Caco-2 (cell line): ENCODE data around the gene MAP3K8. TPM values are rescaled to one million over a fixed set of nuclear protein-coding genes. Genes with fewer than 3 reads are reported as not detected.
"Not testable (repeated sequence)": the region's sequence is repeated elsewhere in the genome, so short reads cannot be mapped to it uniquely, and the experiment has no call there.

Source experiments
- BruUV-seq: library from RNA; stranded (reverse); fragments of 400-500 nt; replicated peaks from 2 replicates; lab custom pipeline; 2021; lab: Mats Ljungman, UMichigan
- CTCF ChIA-PET: fragments of 300-600 bp; sonication (Branson Sonifier 250); formaldehyde crosslinking; loops from one replicate; lab custom pipeline; 2022; ENCODE audit warnings: antibody characterized with exemption; lab: Charles Lee
- POLR2A ChIA-PET: fragments of 300-600 bp; sonication (Branson Sonifier 250); formaldehyde crosslinking; loops from one replicate; lab custom pipeline; 2022; ENCODE audit warnings: antibody characterized with exemption; lab: Charles Lee
- DNase-seq, 2 experiments: peaks; one replicate each; pipeline versions ENCODE4 v3.0.0 to v3.0.0-alpha.2; 2020 to 2022
- H3K27me3 ChIP-seq: replicated peaks from 2 replicates; pipeline ENCODE4 v1.6.0; 2011; ENCODE audit warnings: low read length; ENCODE audit not compliant: control insufficient read depth, insufficient read depth
- H3K36me3 ChIP-seq: 2 replicates; pipeline ENCODE4 v1.5.1; 2011; ENCODE audit warnings: low read length; ENCODE audit not compliant: control insufficient read depth, insufficient read depth
- H3K4me1 ChIP-seq: fragments of 250-450 bp; sonication (Bioruptor Pico); 2 replicates; pipeline ENCODE4 v1.5.1; 2020; ENCODE audit warnings: mild to moderate bottlenecking
- H3K4me3 ChIP-seq: 2 replicates; pipeline ENCODE4 v1.5.1; 2011; ENCODE audit warnings: low read depth, mild to moderate bottlenecking, control low read depth, low read length
- H3K9me3 ChIP-seq: fragments of 250-450 bp; sonication (Bioruptor Pico); 2 replicates; pipeline ENCODE4 v1.5.1; 2020; ENCODE audit warnings: mild to moderate bottlenecking, moderate library complexity
- H3K27ac Mint-ChIP-seq: one replicate; pipeline ENCODE4 v1.8.0; 2022; ENCODE audit warnings: mixed read lengths; ENCODE audit not compliant: unreplicated experiment
- H3K27me3 Mint-ChIP-seq: one replicate; pipeline ENCODE4 v1.8.0; 2022; ENCODE audit warnings: mixed read lengths; ENCODE audit not compliant: insufficient read depth, unreplicated experiment
- H3K36me3 Mint-ChIP-seq: one replicate; pipeline ENCODE4 v1.8.0; 2022; ENCODE audit warnings: mild to moderate bottlenecking, mixed read lengths; ENCODE audit not compliant: insufficient read depth, unreplicated experiment
- H3K4me1 Mint-ChIP-seq: one replicate; pipeline ENCODE4 v1.8.0; 2022; ENCODE audit warnings: low read depth, mixed read lengths; ENCODE audit not compliant: unreplicated experiment
- H3K4me3 Mint-ChIP-seq: one replicate; pipeline ENCODE4 v1.8.0; 2022; ENCODE audit warnings: mild to moderate bottlenecking, moderate library complexity, mixed read lengths; ENCODE audit not compliant: unreplicated experiment
- H3K9me3 Mint-ChIP-seq: one replicate; pipeline ENCODE4 v1.8.0; 2022; ENCODE audit warnings: mixed read lengths; ENCODE audit not compliant: unreplicated experiment
- intact Hi-C: fragments of 100-400 bp; cut with micrococcal nuclease; formaldehyde crosslinking; loops from one replicate; pipeline ENCODE4 v1.10.0; 2022; ENCODE audit not compliant: unreplicated experiment
- total RNA-seq: library from RNA; stranded (reverse); gene quantifications from 2 replicates; pipeline ENCODE4 v1.2.3, GENCODE V29; 2022
- TF ChIP-seq, protein P1 (sequence below), 2 experiments: fragments of 200-600 bp in 1 of 2; IDR thresholded peaks; 1 replicate in 1 of 2; 2 replicates in 1 of 2; pipeline versions ENCODE4 v1.5.1 to v1.8.0; 2011 to 2022; ENCODE audit warnings: antibody characterized with exemption in 1 of 2, control low read depth in 1 of 2, inconsistent platforms in 1 of 2, low read depth in 1 of 2, low read length in 1 of 2, mild to moderate bottlenecking in 1 of 2, moderate library complexity in 1 of 2; ENCODE audit not compliant: insufficient read depth in 1 of 2, severe bottlenecking in 1 of 2, unreplicated experiment in 1 of 2

Gene MAP3K8
- total RNA-seq, 1 experiment from 2014 or later: 17.9 TPM

DNA sequence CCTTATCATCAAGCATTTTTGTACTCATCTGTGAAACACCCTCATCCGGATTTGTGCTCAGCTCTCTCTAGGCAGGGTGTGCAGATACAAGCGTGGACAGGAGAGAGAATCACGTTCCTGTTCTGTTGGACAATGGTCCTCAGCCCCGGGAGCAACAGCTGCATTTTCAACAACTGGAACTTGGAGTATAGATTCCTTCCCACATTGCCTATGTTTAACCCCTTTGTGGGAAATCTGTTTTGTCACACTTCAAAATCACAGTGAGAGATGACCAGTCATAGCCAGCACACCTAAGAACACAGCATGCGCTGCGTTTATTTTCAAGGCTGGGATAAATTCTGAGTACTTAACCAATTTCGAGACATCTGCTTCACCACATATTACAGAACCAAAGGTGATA is 32.5 kb downstream of the MAP3K8 start:
- peaks cover 8% of the 10 kb centered on the region for H3K4me1 Mint-ChIP-seq
- Histone ChIP-seq H3K4me3 (no peak overlapping the region), H3K36me3 (no peaks in the 10 kb centered on the region), H3K4me1 (no peaks in the 10 kb centered on the region), H3K27me3 (no peaks in the 10 kb centered on the region), H3K9me3 (no peaks in the 10 kb centered on the region)
- no peak overlapping the region for H3K27ac Mint-ChIP-seq
- no peak overlapping the region for H3K4me3 Mint-ChIP-seq
- no peaks in the 10 kb centered on the region for H3K36me3 Mint-ChIP-seq
- no peaks in the 10 kb centered on the region for H3K27me3 Mint-ChIP-seq
- intact Hi-C loops: no loop called here
- POLR2A ChIA-PET: no interaction called here
- H3K9me3 Mint-ChIP-seq: no peaks in the 10 kb centered on the region
- no TSS peak for BruUV-seq
- TF ChIP-seq, protein P1, sequence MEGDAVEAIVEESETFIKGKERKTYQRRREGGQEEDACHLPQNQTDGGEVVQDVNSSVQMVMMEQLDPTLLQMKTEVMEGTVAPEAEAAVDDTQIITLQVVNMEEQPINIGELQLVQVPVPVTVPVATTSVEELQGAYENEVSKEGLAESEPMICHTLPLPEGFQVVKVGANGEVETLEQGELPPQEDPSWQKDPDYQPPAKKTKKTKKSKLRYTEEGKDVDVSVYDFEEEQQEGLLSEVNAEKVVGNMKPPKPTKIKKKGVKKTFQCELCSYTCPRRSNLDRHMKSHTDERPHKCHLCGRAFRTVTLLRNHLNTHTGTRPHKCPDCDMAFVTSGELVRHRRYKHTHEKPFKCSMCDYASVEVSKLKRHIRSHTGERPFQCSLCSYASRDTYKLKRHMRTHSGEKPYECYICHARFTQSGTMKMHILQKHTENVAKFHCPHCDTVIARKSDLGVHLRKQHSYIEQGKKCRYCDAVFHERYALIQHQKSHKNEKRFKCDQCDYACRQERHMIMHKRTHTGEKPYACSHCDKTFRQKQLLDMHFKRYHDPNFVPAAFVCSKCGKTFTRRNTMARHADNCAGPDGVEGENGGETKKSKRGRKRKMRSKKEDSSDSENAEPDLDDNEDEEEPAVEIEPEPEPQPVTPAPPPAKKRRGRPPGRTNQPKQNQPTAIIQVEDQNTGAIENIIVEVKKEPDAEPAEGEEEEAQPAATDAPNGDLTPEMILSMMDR (IDR thresholded peaks at IDR 0.05; ENCODE audit: insufficient read depth in 1 of 2, low read depth in 1 of 2, low read length in 1 of 2, severe bottlenecking in 1 of 2, unreplicated experiment in 1 of 2): no peak
- DNase-seq: no peak
- CTCF ChIA-PET: no interaction called here

- H3K27me3 Mint-ChIP-seq: no peaks in the 10 kb centered on the region
- no TSS peak for BruUV-seq
Observed at GRCh38 chr10:30467651-30468338, 33.8 kb downstream of the MAP3K8 start.

GRCh38 chr10:30472414-30473155 is 38.6 kb downstream of the MAP3K8 start:
- ChIA-PET CTCF (no interaction called here), POLR2A (no interaction called here)
- Mint-ChIP-seq H3K36me3 (no peaks in the 10 kb centered on the region), H3K4me3 (no peak overlapping the region), H3K27me3 (no peaks in the 10 kb centered on the region), H3K9me3 (peaks cover 10% of the 10 kb centered on the region), H3K27ac (no peak overlapping the region), H3K4me1 (peaks cover 21% of the 10 kb centered on the region)
- no peak for DNase-seq
- H3K36me3 ChIP-seq: no peaks in the 10 kb centered on the region
- intact Hi-C loops: no loop called here
- TF ChIP-seq, protein P1 (IDR thresholded peaks at IDR 0.05; ENCODE audit: insufficient read depth in 1 of 2, low read depth in 1 of 2, low read length in 1 of 2, severe bottlenecking in 1 of 2, unreplicated experiment in 1 of 2): no peak
- no peaks in the 10 kb centered on the region for H3K27me3 ChIP-seq
- peaks cover 8% of the 10 kb centered on the region; the same call in 1 of the 2 replicates for H3K9me3 ChIP-seq
- BruUV-seq: no TSS peak
- no peak overlapping the region for H3K4me3 ChIP-seq
- peaks cover 10% of the 10 kb centered on the region for H3K4me1 ChIP-seq

More at GRCh38 chr10:30467651-30468338, 33.8 kb downstream of the MAP3K8 start:
- ChIA-PET CTCF (no interaction called here), POLR2A (no interaction called here)
- Histone ChIP-seq H3K9me3 (no peaks in the 10 kb centered on the region), H3K4me3 (no peak overlapping the region), H3K36me3 (no peaks in the 10 kb centered on the region), H3K27me3 (no peaks in the 10 kb centered on the region), H3K4me1 (peaks cover 1% of the 10 kb centered on the region; the same call in 1 of the 2 replicates)
- TF ChIP-seq, protein P1 (IDR thresholded peaks at IDR 0.05; ENCODE audit: insufficient read depth in 1 of 2, low read depth in 1 of 2, low read length in 1 of 2, severe bottlenecking in 1 of 2, unreplicated experiment in 1 of 2): no peak
- no peaks in the 10 kb centered on the region for H3K9me3 Mint-ChIP-seq
- no peak overlapping the region for H3K4me3 Mint-ChIP-seq
- no peaks in the 10 kb centered on the region for H3K36me3 Mint-ChIP-seq
- H3K27ac Mint-ChIP-seq: no peak overlapping the region
- peaks cover 17% of the 10 kb centered on the region for H3K4me1 Mint-ChIP-seq
- intact Hi-C loops: no loop called here
- no peak for DNase-seq

- POLR2A ChIA-PET, H3K4me3 ChIP-seq, intact Hi-C loops, H3K36me3 Mint-ChIP-seq, H3K9me3 ChIP-seq, H3K36me3 ChIP-seq, H3K27ac Mint-ChIP-seq, H3K27me3 ChIP-seq, CTCF ChIA-PET, H3K4me3 Mint-ChIP-seq, DNase-seq, BruUV-seq, H3K27me3 Mint-ChIP-seq: not testable (repeated sequence)
- peaks cover 21% of the 10 kb centered on the region for H3K4me1 Mint-ChIP-seq
- H3K9me3 Mint-ChIP-seq: peaks cover 10% of the 10 kb centered on the region
- peaks cover 10% of the 10 kb centered on the region for H3K4me1 ChIP-seq
Observed at GRCh38 chr10:30475515-30475914, 41.5 kb downstream of the MAP3K8 start.
